Germinal center (tissue), 1 donor: ENCODE results near the gene DCP1A.
A peak's percentile ranks its signal among the peaks of the same experiment; 100 is the strongest.
"Not testable (repeated sequence)": the region's sequence is repeated elsewhere in the genome, so short reads cannot be mapped to it uniquely, and the experiment has no call there.

ENCODE experiments used
- DNase-seq: peaks from one replicate; pipeline ENCODE4 v3.0.0; 2012; ENCODE audit warnings: mixed read lengths, low spot score

DCP1A gene

GRCh38 chr3:53347261-53348064 lies at the start of gene DCP1A:
Gene DCP1A, minus strand, starts transcription at chr3:53347543. Its CDS starts 26 bp downstream, at chr3:53347517.
- peak; percentile 94 for DNase-seq

GRCh38 chr3:53384465-53385423 lies 37.4 kb upstream of the DCP1A start:
- DNase-seq = no peak

GRCh38 chr3:53382106-53382505 lies 34.8 kb upstream of the DCP1A start:
- DNase-seq = no peak

- no peak for DNase-seq
Measured at GRCh38 chr3:53380306-53380705, 33.0 kb upstream of the DCP1A start.

GRCh38 chr3:53379898-53380297 lies 32.6 kb upstream of the DCP1A start:
- DNase-seq = no peak

- DNase-seq = no peak
Measured at GRCh38 chr3:53377794-53378193, 30.5 kb upstream of the DCP1A start.

GRCh38 chr3:53376679-53377078 lies 29.3 kb upstream of the DCP1A start:
- no peak for DNase-seq

- peak; percentile 61 for DNase-seq
Measured at GRCh38 chr3:53375019-53375418, 27.7 kb upstream of the DCP1A start.

- not testable (repeated sequence) for DNase-seq
Measured at GRCh38 chr3:53370719-53371118, 23.4 kb upstream of the DCP1A start.

GRCh38 chr3:53361852-53362251 lies 14.5 kb upstream of the DCP1A start:
- no peak for DNase-seq

GRCh38 chr3:53357458-53357857 lies 10.1 kb upstream of the DCP1A start:
- DNase-seq = no peak

GRCh38 chr3:53354945-53355498 lies 7.7 kb upstream of the DCP1A start:
- no peak for DNase-seq

GRCh38 chr3:53353202-53353601 lies 5.9 kb upstream of the DCP1A start:
- DNase-seq = no peak

- DNase-seq = no peak
Measured at GRCh38 chr3:53350652-53351051, 3.3 kb upstream of the DCP1A start.

GRCh38 chr3:53348118-53348517 lies 775 bp upstream of the DCP1A start:
- not testable (repeated sequence) for DNase-seq

- DNase-seq = no peak
Measured at GRCh38 chr3:53346922-53347260, 452 bp downstream of the DCP1A start.

- no peak for DNase-seq
Measured at GRCh38 chr3:53346514-53346913, 829 bp downstream of the DCP1A start.

- DNase-seq = no peak
Measured at GRCh38 chr3:53342353-53342752, 5.0 kb downstream of the DCP1A start.

- no peak for DNase-seq
Measured at GRCh38 chr3:53337167-53337940, 10.0 kb downstream of the DCP1A start.

- DNase-seq = no peak
Measured at GRCh38 chr3:53334742-53335141, 12.6 kb downstream of the DCP1A start.

GRCh38 chr3:53331871-53332270 lies 15.5 kb downstream of the DCP1A start:
- no peak for DNase-seq

- DNase-seq = no peak
Measured at GRCh38 chr3:53329897-53330296, 17.4 kb downstream of the DCP1A start.
